ENCODE data around the gene TPST2.

The TPST2 gene

GRCh38 chr22:26486394-26486793 is 103.5 kb downstream of the TPST2 start:
- DNase-seq = no peak

GRCh38 chr22:26485806-26486390 is 104.0 kb downstream of the TPST2 start:
- no peak for DNase-seq

- no peak for DNase-seq
Observed at GRCh38 chr22:26485013-26485412, 104.9 kb downstream of the TPST2 start.

- DNase-seq = no peak
Observed at GRCh38 chr22:26484360-26484706, 105.6 kb downstream of the TPST2 start.

- peak; percentile 66 for DNase-seq
Observed at GRCh38 chr22:26483439-26484359, 106.2 kb downstream of the TPST2 start, which contains the start of the genes HPS4 and SRRD. Gene HPS4, minus strand, starts transcription at chr22:26483783. Its CDS starts 2,021 bp downstream, at chr22:26481762. Gene SRRD, plus strand, starts transcription at chr22:26483877. Its CDS starts 14 bp downstream, at chr22:26483891.

- no peak for DNase-seq
Observed at GRCh38 chr22:26483043-26483438, 106.9 kb downstream of the TPST2 start.

GRCh38 chr22:26482161-26482560 is 107.8 kb downstream of the TPST2 start:
- DNase-seq = no peak

GRCh38 chr22:26481694-26482093 is 108.2 kb downstream of the TPST2 start:
- no peak for DNase-seq

- no peak for DNase-seq
Observed at GRCh38 chr22:26481112-26481693, 108.7 kb downstream of the TPST2 start.

GRCh38 chr22:26480611-26480932 is 109.4 kb downstream of the TPST2 start:
- DNase-seq = no peak

- no peak for DNase-seq
Observed at GRCh38 chr22:26479792-26480610, 109.9 kb downstream of the TPST2 start.

GRCh38 chr22:26479043-26479791 is 110.7 kb downstream of the TPST2 start:
- no peak for DNase-seq

- no peak for DNase-seq
Observed at GRCh38 chr22:26477341-26477731, 112.6 kb downstream of the TPST2 start.

- no peak for DNase-seq
Observed at GRCh38 chr22:26476705-26477340, 113.1 kb downstream of the TPST2 start.

- no peak for DNase-seq
Observed at GRCh38 chr22:26474682-26475081, 115.2 kb downstream of the TPST2 start.
